ENCODE data around the gene PCYT1A. TPM values are rescaled to one million over a fixed set of nuclear protein-coding genes. Genes with fewer than 3 reads are reported as not detected.
A peak's percentile ranks its signal among the peaks of the same experiment; 100 is the strongest.

PCYT1A gene
- total RNA-seq, 1 donor from 2014 or later, result 33.9 TPM

DNA sequence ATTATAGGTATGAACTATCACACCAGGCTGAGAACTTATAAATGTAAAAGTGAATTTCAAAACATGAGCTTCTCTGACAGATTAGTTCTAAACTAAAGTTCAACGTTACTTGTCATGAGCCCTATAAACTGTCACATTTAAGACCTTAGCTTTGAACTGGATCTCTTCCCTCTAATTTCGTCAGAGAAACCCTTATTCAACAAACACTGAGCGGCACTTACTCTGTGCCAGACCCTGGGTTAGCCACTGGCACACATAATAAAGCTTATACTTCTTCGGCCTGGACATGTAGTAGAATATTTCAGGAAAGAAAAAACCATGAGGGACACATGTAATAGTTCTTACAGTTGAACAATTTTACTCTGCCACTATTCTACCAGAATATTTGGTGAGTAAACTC is 5.6 kb downstream of the PCYT1A start:
- Mint-ChIP-seq H3K4me1 (ENCODE audit: low read depth) (peaks cover 24% of the 10 kb centered on the region), H3K36me3 (ENCODE audit: insufficient read depth) (peaks cover 2% of the 10 kb centered on the region), H3K9me3 (ENCODE audit: low read depth) (no peaks in the 10 kb centered on the region), H3K27ac (peak overlapping the region; percentile 2), H3K4me3 (ENCODE audit: low read depth) (no peak overlapping the region), H3K27me3 (no peaks in the 10 kb centered on the region)
- DNase-seq (ENCODE audit: low spot score, unreplicated experiment), result no peak
- TF ChIP-seq, protein P1, sequence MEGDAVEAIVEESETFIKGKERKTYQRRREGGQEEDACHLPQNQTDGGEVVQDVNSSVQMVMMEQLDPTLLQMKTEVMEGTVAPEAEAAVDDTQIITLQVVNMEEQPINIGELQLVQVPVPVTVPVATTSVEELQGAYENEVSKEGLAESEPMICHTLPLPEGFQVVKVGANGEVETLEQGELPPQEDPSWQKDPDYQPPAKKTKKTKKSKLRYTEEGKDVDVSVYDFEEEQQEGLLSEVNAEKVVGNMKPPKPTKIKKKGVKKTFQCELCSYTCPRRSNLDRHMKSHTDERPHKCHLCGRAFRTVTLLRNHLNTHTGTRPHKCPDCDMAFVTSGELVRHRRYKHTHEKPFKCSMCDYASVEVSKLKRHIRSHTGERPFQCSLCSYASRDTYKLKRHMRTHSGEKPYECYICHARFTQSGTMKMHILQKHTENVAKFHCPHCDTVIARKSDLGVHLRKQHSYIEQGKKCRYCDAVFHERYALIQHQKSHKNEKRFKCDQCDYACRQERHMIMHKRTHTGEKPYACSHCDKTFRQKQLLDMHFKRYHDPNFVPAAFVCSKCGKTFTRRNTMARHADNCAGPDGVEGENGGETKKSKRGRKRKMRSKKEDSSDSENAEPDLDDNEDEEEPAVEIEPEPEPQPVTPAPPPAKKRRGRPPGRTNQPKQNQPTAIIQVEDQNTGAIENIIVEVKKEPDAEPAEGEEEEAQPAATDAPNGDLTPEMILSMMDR (IDR thresholded peaks at IDR 0.05; ENCODE audit: unreplicated experiment), result no peak

DNA sequence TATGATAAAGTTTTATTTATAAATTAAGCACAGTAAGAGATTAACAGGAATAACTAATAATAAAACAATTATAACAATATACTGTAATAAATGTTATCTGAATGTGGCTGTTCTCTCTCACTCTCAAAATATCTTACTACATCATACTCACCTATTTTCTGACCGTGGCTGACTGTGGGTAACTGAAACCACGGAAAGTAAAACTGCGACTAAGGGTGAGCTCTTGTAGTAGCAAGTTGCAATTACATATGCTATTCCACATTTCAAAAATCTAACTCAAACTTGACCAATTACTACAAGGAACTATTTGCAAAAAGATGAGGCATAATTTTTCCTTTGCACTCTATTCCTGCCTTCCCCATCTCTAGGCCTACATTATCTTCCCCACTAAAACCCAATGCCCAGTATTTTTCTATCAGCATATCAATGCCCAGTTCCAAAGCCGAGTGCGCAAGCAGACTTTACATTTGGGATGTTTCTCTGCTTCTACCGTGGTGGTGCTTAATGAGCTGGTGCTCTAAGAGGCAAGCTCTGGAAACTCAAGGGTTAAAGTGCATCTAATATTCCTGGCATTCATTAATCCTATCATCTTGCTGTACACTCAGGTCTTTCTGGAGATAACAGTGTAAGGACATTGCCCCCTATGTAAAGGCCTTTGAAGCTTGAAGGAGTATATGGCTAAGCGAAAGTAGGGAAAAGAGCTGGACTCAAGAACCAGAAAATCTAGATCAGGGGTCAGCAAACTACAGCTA is 6.7 kb downstream of the PCYT1A start:
- no peak for DNase-seq (ENCODE audit: low spot score, unreplicated experiment)
- peaks cover 17% of the 10 kb centered on the region for H3K4me1 Mint-ChIP-seq (ENCODE audit: low read depth)
- TF ChIP-seq, protein P1 (IDR thresholded peaks at IDR 0.05; ENCODE audit: unreplicated experiment), result no peak
- no peak overlapping the region for H3K4me3 Mint-ChIP-seq (ENCODE audit: low read depth)
- H3K9me3 Mint-ChIP-seq (ENCODE audit: low read depth), result no peaks in the 10 kb centered on the region
- H3K27ac Mint-ChIP-seq, result peak overlapping the region; percentile 46
- H3K36me3 Mint-ChIP-seq (ENCODE audit: insufficient read depth), result peaks cover 2% of the 10 kb centered on the region
- H3K27me3 Mint-ChIP-seq, result no peaks in the 10 kb centered on the region

DNA sequence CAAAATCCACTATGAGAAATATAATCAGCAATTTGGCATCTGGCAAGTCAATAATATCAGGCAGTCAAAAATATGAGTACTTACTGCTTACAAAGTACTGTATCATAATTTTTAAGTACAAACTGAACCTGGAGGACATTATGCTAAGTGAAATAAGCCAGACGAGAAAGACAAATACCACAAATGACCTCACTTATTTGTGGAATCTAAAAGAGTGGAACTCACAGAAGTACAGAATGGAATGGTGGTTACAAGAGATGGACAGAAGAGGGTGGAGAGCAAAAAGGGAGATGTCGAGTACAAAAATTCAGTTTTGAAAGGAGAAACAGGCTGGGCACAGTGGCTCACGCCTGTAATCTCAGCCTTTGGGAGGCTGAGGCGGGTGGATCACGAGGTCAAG is 12.4 kb downstream of the PCYT1A start:
- no peak overlapping the region for H3K27ac Mint-ChIP-seq

DNA sequence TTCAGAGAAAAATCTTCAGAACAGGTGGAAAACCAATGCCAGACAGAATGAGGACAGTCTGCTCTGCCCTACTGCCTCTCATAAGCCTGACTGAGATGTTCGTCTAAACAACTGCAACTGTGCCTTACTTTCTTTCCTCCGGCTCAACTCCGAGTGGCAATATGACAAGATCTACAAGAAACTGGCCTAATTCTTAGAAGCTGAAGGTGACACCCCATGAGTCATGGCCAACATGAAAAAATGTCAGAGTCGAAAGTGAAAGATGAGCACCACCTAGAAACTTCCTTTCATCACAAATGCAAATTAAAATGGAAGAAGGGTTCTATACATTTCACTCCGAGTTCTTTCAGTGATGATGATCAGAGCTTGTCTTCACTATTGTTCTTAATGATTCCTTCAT is 12.9 kb downstream of the PCYT1A start:
- no peak overlapping the region for H3K27ac Mint-ChIP-seq

More for the DNA sequence above, 12.4 kb downstream of the PCYT1A start:
- peaks cover 7% of the 10 kb centered on the region for H3K4me1 Mint-ChIP-seq (ENCODE audit: low read depth)
- DNase-seq (ENCODE audit: low spot score, unreplicated experiment), result no peak
- no peaks in the 10 kb centered on the region for H3K27me3 Mint-ChIP-seq
- H3K9me3 Mint-ChIP-seq (ENCODE audit: low read depth), result no peaks in the 10 kb centered on the region
- no peak overlapping the region for H3K4me3 Mint-ChIP-seq (ENCODE audit: low read depth)
- TF ChIP-seq, protein P1 (IDR thresholded peaks at IDR 0.05; ENCODE audit: unreplicated experiment), result no peak
- peaks cover 13% of the 10 kb centered on the region for H3K36me3 Mint-ChIP-seq (ENCODE audit: insufficient read depth)

DNA sequence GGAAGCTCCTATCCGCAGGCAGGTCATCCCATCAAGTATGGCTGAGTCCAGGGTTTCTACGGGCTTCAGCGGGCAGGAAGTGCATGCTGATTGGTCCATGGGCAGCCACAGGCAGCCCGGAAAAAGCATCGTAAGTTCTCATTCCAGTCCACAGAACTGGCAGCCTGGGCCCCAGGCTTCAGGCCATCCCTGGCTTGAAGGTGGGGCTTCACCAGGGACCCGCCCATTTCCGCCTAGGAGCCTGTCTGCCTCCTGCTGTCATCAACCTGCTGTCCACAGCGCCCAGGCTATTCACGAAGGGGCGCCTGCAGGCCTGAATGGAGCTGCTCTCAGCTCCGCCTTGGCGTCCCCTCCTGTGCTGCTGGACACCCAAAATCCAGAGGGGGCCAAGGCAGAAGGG is 13.9 kb downstream of the PCYT1A start:
- no peak for DNase-seq (ENCODE audit: low spot score, unreplicated experiment)
- H3K27me3 Mint-ChIP-seq, result no peaks in the 10 kb centered on the region
- H3K9me3 Mint-ChIP-seq (ENCODE audit: low read depth), result no peaks in the 10 kb centered on the region
- H3K4me1 Mint-ChIP-seq (ENCODE audit: low read depth), result no peaks in the 10 kb centered on the region
- TF ChIP-seq, protein P1 (IDR thresholded peaks at IDR 0.05; ENCODE audit: unreplicated experiment), result no peak
- peaks cover 20% of the 10 kb centered on the region for H3K36me3 Mint-ChIP-seq (ENCODE audit: insufficient read depth)
- H3K27ac Mint-ChIP-seq, result no peak overlapping the region
- no peak overlapping the region for H3K4me3 Mint-ChIP-seq (ENCODE audit: low read depth)

More for the DNA sequence above, 12.9 kb downstream of the PCYT1A start:
- TF ChIP-seq, protein P1 (IDR thresholded peaks at IDR 0.05; ENCODE audit: unreplicated experiment), result no peak
- no peaks in the 10 kb centered on the region for H3K9me3 Mint-ChIP-seq (ENCODE audit: low read depth)
- peaks cover 14% of the 10 kb centered on the region for H3K36me3 Mint-ChIP-seq (ENCODE audit: insufficient read depth)
- no peak for DNase-seq (ENCODE audit: low spot score, unreplicated experiment)
- H3K27me3 Mint-ChIP-seq, result no peaks in the 10 kb centered on the region
- H3K4me1 Mint-ChIP-seq (ENCODE audit: low read depth), result peaks cover 4% of the 10 kb centered on the region
- H3K4me3 Mint-ChIP-seq (ENCODE audit: low read depth), result no peak overlapping the region
